HCEC 1CT (cell line): ENCODE data around the gene CWH43.
"Not testable (repeated sequence)": the region's sequence is repeated elsewhere in the genome, so short reads cannot be mapped to it uniquely, and the experiment has no call there.

Experiments
- DNase-seq: peaks from one replicate; pipeline ENCODE4 v3.0.0-alpha.2; 2017

CWH43 gene

GRCh38 chr4:49098034-49098759, 112.1 kb downstream of the CWH43 start:
- not testable (repeated sequence) for DNase-seq

- not testable (repeated sequence) for DNase-seq
These were observed 113.9 kb downstream of the CWH43 start for GRCh38 chr4:49099831-49100444.

- DNase-seq: not testable (repeated sequence)
These were observed 116.3 kb downstream of the CWH43 start for GRCh38 chr4:49102344-49102898.

- DNase-seq: not testable (repeated sequence)
These were observed 117.5 kb downstream of the CWH43 start for GRCh38 chr4:49103436-49104136.

GRCh38 chr4:49104231-49104930, 118.3 kb downstream of the CWH43 start:
- DNase-seq: not testable (repeated sequence)

GRCh38 chr4:49105248-49105904, 119.3 kb downstream of the CWH43 start:
- not testable (repeated sequence) for DNase-seq

- DNase-seq: not testable (repeated sequence)
These were observed 121.2 kb downstream of the CWH43 start for GRCh38 chr4:49107262-49107661.

GRCh38 chr4:49108183-49108978, 122.3 kb downstream of the CWH43 start:
- not testable (repeated sequence) for DNase-seq

GRCh38 chr4:49109567-49110166, 123.6 kb downstream of the CWH43 start:
- DNase-seq: not testable (repeated sequence)

- not testable (repeated sequence) for DNase-seq
These were observed 124.5 kb downstream of the CWH43 start for GRCh38 chr4:49110579-49110978.
